Liver (tissue), 9 donors: Measurements from ENCODE around the gene B3GAT3. TPM values are rescaled to one million over a fixed set of nuclear protein-coding genes. Genes with fewer than 3 reads are reported as not detected.

Experiments
- DNase-seq: peaks from one replicate; pipeline ENCODE4 v3.0.0-alpha.2; 2017; ENCODE audit warnings: low spot score
- H3K27ac ChIP-seq, 2 donors: one replicate each; pipeline ENCODE4 v1.7.0; 2013; ENCODE audit warnings: inconsistent platforms in 2 of 2, low read length in 2 of 2, control low read depth in 1 of 2, low read depth in 1 of 2, mild to moderate bottlenecking in 1 of 2
- H3K27me3 ChIP-seq, 4 donors: one replicate each; pipeline versions ENCODE4 v1.6.1 to v1.7.0; 2013; ENCODE audit warnings: low read length in 3 of 4, inconsistent platforms in 1 of 4, mild to moderate bottlenecking in 1 of 4, moderate library complexity in 1 of 4; ENCODE audit not compliant: control insufficient read depth in 4 of 4, insufficient read depth in 4 of 4
- H3K36me3 ChIP-seq, 4 donors: one replicate each; pipeline versions ENCODE4 v1.6.1 to v1.7.0; 2013; ENCODE audit warnings: low read length in 3 of 4, mild to moderate bottlenecking in 3 of 4, low read depth in 1 of 4, moderate library complexity in 1 of 4; ENCODE audit not compliant: control insufficient read depth in 4 of 4, insufficient read depth in 3 of 4
- H3K4me1 ChIP-seq, 4 donors: one replicate each; pipeline versions ENCODE4 v1.6.1 to v1.7.0; 2013; ENCODE audit warnings: low read length in 3 of 4, mild to moderate bottlenecking in 3 of 4, moderate library complexity in 1 of 4; ENCODE audit not compliant: control insufficient read depth in 4 of 4, insufficient read depth in 4 of 4
- H3K4me3 ChIP-seq, 3 donors: one replicate each; pipeline versions ENCODE4 v1.6.1 to v1.7.0; 2013; ENCODE audit warnings: low read length in 3 of 3, control low read depth in 1 of 3, low read depth in 1 of 3, mild to moderate bottlenecking in 1 of 3
- H3K9ac ChIP-seq, 2 donors: one replicate each; pipeline ENCODE4 v1.7.0; 2013; ENCODE audit warnings: low read length in 2 of 2, mild to moderate bottlenecking in 2 of 2, moderate library complexity in 2 of 2, control low read depth in 1 of 2, low read depth in 1 of 2
- H3K9me3 ChIP-seq, 4 donors: one replicate each; pipeline versions ENCODE4 v1.6.1 to v1.7.0; 2013; ENCODE audit warnings: low read length in 3 of 4; ENCODE audit not compliant: control insufficient read depth in 4 of 4
- ATF3 ChIP-seq: IDR thresholded peaks from 2 replicates; pipeline ENCODE4 v1.6.1; 2016; ENCODE audit warnings: antibody characterized with exemption
- EGR1 ChIP-seq, 2 donors: IDR thresholded peaks; 2 replicates each; pipeline ENCODE4 v1.6.1; 2016 to 2018; ENCODE audit warnings: antibody characterized with exemption in 2 of 2, low read depth in 2 of 2
- FOXA1 ChIP-seq: IDR thresholded peaks from 2 replicates; pipeline ENCODE4 v1.6.1; 2016; ENCODE audit warnings: antibody characterized with exemption
- FOXA2 ChIP-seq: IDR thresholded peaks from 2 replicates; pipeline ENCODE4 v1.6.1; 2016; ENCODE audit warnings: antibody characterized with exemption
- GABPA ChIP-seq, 2 donors: IDR thresholded peaks in 1 of 2; conservative IDR thresholded peaks in 1 of 2; 2 replicates each; pipeline ENCODE4 v1.6.1; 2016; ENCODE audit warnings: antibody characterized with exemption in 2 of 2, mild to moderate bottlenecking in 1 of 2, moderate library complexity in 1 of 2
- HNF4A ChIP-seq, 2 donors: conservative IDR thresholded peaks; 2 replicates each; pipeline ENCODE4 v1.6.1; 2016; ENCODE audit warnings: antibody characterized with exemption in 2 of 2, mild to moderate bottlenecking in 2 of 2
- HNF4G ChIP-seq: IDR thresholded peaks from 2 replicates; pipeline ENCODE4 v1.6.1; 2016; ENCODE audit warnings: antibody characterized with exemption
- JUND ChIP-seq, 2 donors: IDR thresholded peaks; 2 replicates each; pipeline ENCODE4 v1.6.1; 2016; ENCODE audit warnings: antibody characterized with exemption in 2 of 2
- MAX ChIP-seq: IDR thresholded peaks from 2 replicates; pipeline ENCODE4 v1.6.1; 2016; ENCODE audit warnings: antibody characterized with exemption
- NR2F2 ChIP-seq: IDR thresholded peaks from 2 replicates; pipeline ENCODE4 v1.6.1; 2016; ENCODE audit warnings: antibody characterized with exemption
- RAD21 ChIP-seq, 2 donors: IDR thresholded peaks; 2 replicates each; pipeline ENCODE4 v1.6.1; 2016; ENCODE audit warnings: antibody characterized with exemption in 2 of 2, mild to moderate bottlenecking in 2 of 2
- REST ChIP-seq: IDR thresholded peaks from 2 replicates; pipeline ENCODE4 v1.6.1; 2016; ENCODE audit warnings: antibody characterized with exemption, mild to moderate bottlenecking
- RXRA ChIP-seq, 2 donors: IDR thresholded peaks; 2 replicates each; pipeline ENCODE4 v1.6.1; 2017 to 2018; ENCODE audit warnings: antibody characterized with exemption in 2 of 2, mild to moderate bottlenecking in 1 of 2
- SP1 ChIP-seq: IDR thresholded peaks from 2 replicates; pipeline ENCODE4 v1.6.1; 2018; ENCODE audit warnings: antibody characterized with exemption, mild to moderate bottlenecking
- TAF1 ChIP-seq: conservative IDR thresholded peaks from 2 replicates; pipeline ENCODE4 v1.6.1; 2016; ENCODE audit warnings: antibody characterized with exemption, mild to moderate bottlenecking
- YY1 ChIP-seq: IDR thresholded peaks from 2 replicates; pipeline ENCODE4 v1.6.1; 2016; ENCODE audit warnings: antibody characterized with exemption, mild to moderate bottlenecking
- WGBS: extraction: QIAGEN DNeasy Blood & Tissue Kit; methylation state at CpG from one replicate; pipeline ENCODE4 v1.1.7; 2013; 5-methylcytosine and 5-hydroxymethylcytosine counted together
- polyA plus RNA-seq, 2 donors: library from polyadenylated mRNA; stranded (reverse) in 1 of 2; unstranded in 1 of 2; fragments of 200-250 nt in 1 of 2; fragments of >200 nt in 1 of 2; fragmentation: Nextera tagmentation in 1 of 2; extraction: Ambion mirVana in 1 of 2; gene quantifications; one replicate each; pipeline versions ENCODE4 v1.2.1 to v1.2.3, GENCODE V29; 2013 to 2015
- total RNA-seq, 2 donors: library from RNA; depleted of rRNA; stranded (reverse); fragments of >200 nt; gene quantifications; one replicate each; pipeline ENCODE4 v1.2.3, GENCODE V29; 2014
- TF ChIP-seq, protein P1 (sequence below): IDR thresholded peaks from 2 replicates; pipeline ENCODE4 v1.6.1; 2016; ENCODE audit warnings: antibody characterized with exemption
- TF ChIP-seq, protein P2 (sequence below): fragments of 150-350 bp; IDR thresholded peaks from 2 replicates; pipeline ENCODE4 v1.5.1; 2017; ENCODE audit warnings: improper control_type of control experiment, low read depth, low read length; ENCODE audit not compliant: missing input control
- donor health status: healthy.
- donor health status: healthy.
- donor health status: healthy.
- donor health status: healthy.
- donor health status: healthy.

The B3GAT3 gene
- total and polyA plus RNA-seq, 4 donors, result 13.1 to 29.2 (median 17.8) TPM

GRCh38 chr11:62607714-62608113 is 14.1 kb downstream of the B3GAT3 start:
- WGBS, result 88% methylated on average over 4 of the region's 4 CpGs
- no peaks in the 10 kb centered on the region for H3K27me3 ChIP-seq
- peaks cover 2 to 17% (median 3%) of the 10 kb centered on the region in 4 donors for H3K36me3 ChIP-seq

DNA sequence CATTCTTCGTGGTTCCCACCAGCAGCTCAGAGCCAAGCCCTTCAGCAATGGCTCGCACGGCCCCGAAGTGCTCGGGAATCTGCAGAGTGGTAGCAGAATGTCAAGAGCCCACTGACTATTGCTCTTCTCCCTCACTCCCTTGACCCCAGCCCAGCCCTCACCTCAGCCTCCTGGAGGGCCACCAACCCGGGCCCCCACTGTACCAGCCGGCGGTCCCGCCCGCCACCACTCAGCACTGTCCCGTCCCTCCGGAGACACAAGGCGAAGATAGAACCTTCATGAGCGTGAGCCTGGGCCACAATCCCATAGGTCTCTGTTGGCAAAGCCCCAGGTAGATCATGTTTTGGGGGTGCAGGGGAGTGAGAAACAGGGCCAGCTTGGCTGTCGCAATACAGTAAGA is 15.9 kb downstream of the B3GAT3 start:
- Histone ChIP-seq H3K4me3 (no peak overlapping the region), H3K36me3 (peaks cover 2 to 17% (median 3%) of the 10 kb centered on the region in 4 donors), H3K27ac (no peak overlapping the region), H3K9ac (no peak overlapping the region), H3K27me3 (no peaks in the 10 kb centered on the region), H3K4me1 (peaks cover 10 to 41% (median 22%) of the 10 kb centered on the region in 4 donors), H3K9me3 (no peaks in the 10 kb centered on the region)
- DNase-seq, result no peak
- WGBS, result 96% methylated on average over 15 of the region's 15 CpGs
- TF ChIP-seq GABPA (IDR thresholded peaks at IDR 0.05 in 1 of 2, conservative IDR thresholded peaks at IDR 0.05 in 1 of 2) (no peak), NR2F2 (no peak), SP1 (no peak), FOXA2 (no peak), HNF4G (no peak), ATF3 (no peak), EGR1 (IDR thresholded peaks at IDR 0.05; ENCODE audit: low read depth in 2 of 2) (no peak)
- TF ChIP-seq, protein P1, sequence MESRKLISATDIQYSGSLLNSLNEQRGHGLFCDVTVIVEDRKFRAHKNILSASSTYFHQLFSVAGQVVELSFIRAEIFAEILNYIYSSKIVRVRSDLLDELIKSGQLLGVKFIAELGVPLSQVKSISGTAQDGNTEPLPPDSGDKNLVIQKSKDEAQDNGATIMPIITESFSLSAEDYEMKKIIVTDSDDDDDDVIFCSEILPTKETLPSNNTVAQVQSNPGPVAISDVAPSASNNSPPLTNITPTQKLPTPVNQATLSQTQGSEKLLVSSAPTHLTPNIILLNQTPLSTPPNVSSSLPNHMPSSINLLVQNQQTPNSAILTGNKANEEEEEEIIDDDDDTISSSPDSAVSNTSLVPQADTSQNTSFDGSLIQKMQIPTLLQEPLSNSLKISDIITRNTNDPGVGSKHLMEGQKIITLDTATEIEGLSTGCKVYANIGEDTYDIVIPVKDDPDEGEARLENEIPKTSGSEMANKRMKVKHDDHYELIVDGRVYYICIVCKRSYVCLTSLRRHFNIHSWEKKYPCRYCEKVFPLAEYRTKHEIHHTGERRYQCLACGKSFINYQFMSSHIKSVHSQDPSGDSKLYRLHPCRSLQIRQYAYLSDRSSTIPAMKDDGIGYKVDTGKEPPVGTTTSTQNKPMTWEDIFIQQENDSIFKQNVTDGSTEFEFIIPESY, result no peak

More at GRCh38 chr11:62607714-62608113, 14.1 kb downstream of the B3GAT3 start:
- no peak overlapping the region for H3K9ac ChIP-seq
- DNase-seq, result no peak
- no peaks in the 10 kb centered on the region for H3K9me3 ChIP-seq
- H3K4me3 ChIP-seq, result no peak overlapping the region
- peaks cover 7 to 42% (median 27%) of the 10 kb centered on the region in 4 donors for H3K4me1 ChIP-seq
- peak overlapping the region in 1 of 2 donors; percentile 14 for H3K27ac ChIP-seq
- TF ChIP-seq, protein P2, sequence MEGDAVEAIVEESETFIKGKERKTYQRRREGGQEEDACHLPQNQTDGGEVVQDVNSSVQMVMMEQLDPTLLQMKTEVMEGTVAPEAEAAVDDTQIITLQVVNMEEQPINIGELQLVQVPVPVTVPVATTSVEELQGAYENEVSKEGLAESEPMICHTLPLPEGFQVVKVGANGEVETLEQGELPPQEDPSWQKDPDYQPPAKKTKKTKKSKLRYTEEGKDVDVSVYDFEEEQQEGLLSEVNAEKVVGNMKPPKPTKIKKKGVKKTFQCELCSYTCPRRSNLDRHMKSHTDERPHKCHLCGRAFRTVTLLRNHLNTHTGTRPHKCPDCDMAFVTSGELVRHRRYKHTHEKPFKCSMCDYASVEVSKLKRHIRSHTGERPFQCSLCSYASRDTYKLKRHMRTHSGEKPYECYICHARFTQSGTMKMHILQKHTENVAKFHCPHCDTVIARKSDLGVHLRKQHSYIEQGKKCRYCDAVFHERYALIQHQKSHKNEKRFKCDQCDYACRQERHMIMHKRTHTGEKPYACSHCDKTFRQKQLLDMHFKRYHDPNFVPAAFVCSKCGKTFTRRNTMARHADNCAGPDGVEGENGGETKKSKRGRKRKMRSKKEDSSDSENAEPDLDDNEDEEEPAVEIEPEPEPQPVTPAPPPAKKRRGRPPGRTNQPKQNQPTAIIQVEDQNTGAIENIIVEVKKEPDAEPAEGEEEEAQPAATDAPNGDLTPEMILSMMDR, result no peak
- TF ChIP-seq EGR1 (IDR thresholded peaks at IDR 0.05; ENCODE audit: low read depth in 2 of 2), result no peak
- TF ChIP-seq MAX, result no peak
- no peak for TF ChIP-seq TAF1
- TF ChIP-seq FOXA2, result no peak
- TF ChIP-seq ATF3, result no peak
- TF ChIP-seq HNF4G, result no peak
- no peak for TF ChIP-seq FOXA1
- TF ChIP-seq JUND (IDR thresholded peaks at IDR 0.05), result no peak
- TF ChIP-seq RXRA (IDR thresholded peaks at IDR 0.05), result no peak
- TF ChIP-seq HNF4A (conservative IDR thresholded peaks at IDR 0.05), result no peak
- no peak for TF ChIP-seq REST
- no peak for TF ChIP-seq RAD21 (IDR thresholded peaks at IDR 0.05)
- TF ChIP-seq GABPA (IDR thresholded peaks at IDR 0.05 in 1 of 2, conservative IDR thresholded peaks at IDR 0.05 in 1 of 2), result no peak
- no peak for TF ChIP-seq NR2F2
- no peak for TF ChIP-seq YY1
